HEK293 (cell line): Measurements from ENCODE around the gene PSMB11.

ENCODE experiments used
- SCRT1 ChIP-seq: fragments of 450-650 bp; formaldehyde crosslinking; IDR thresholded peaks from 2 replicates; pipeline ENCODE4 v1.5.1; 2016; ENCODE audit warnings: missing biosample characterization, missing genetic modification characterization, borderline replicate concordance
- ZNF121 ChIP-seq: fragments of 450-650 bp; formaldehyde crosslinking; IDR thresholded peaks from 2 replicates; pipeline ENCODE4 v1.5.1; 2016; ENCODE audit warnings: missing biosample characterization, missing genetic modification characterization
- ZNF501 ChIP-seq: fragments of 450-650 bp; formaldehyde crosslinking; IDR thresholded peaks from 2 replicates; pipeline ENCODE4 v1.5.1; 2016; ENCODE audit warnings: missing biosample characterization, missing genetic modification characterization
- ZNF513 ChIP-seq: fragments of 450-650 bp; IDR thresholded peaks from 2 replicates; pipeline ENCODE4 v1.5.1; 2018; ENCODE audit warnings: missing biosample characterization, missing genetic modification characterization
- ZNF747 ChIP-seq: fragments of 450-650 bp; formaldehyde crosslinking; IDR thresholded peaks from 2 replicates; pipeline ENCODE4 v1.5.1; 2016; ENCODE audit warnings: missing biosample characterization, missing genetic modification characterization
- ZSCAN23 ChIP-seq: fragments of 450-650 bp; formaldehyde crosslinking; IDR thresholded peaks from 2 replicates; pipeline ENCODE4 v1.5.1; 2016; ENCODE audit warnings: missing biosample characterization, missing genetic modification characterization
- TF ChIP-seq, protein P1 (sequence below): fragments of 450-650 bp; formaldehyde crosslinking; IDR thresholded peaks from 2 replicates; pipeline ENCODE4 v1.5.1; 2016; ENCODE audit warnings: missing biosample characterization, missing genetic modification characterization
- TF ChIP-seq, protein P2 (sequence below): fragments of 450-650 bp; formaldehyde crosslinking; IDR thresholded peaks from 2 replicates; pipeline ENCODE4 v1.5.1; 2016; ENCODE audit warnings: missing biosample characterization, missing genetic modification characterization

- TF ChIP-seq ZNF501 (tag by site-specific recombination) (no peak), ZNF513 (no peak), ZNF121 (tag by site-specific recombination) (no peak), SCRT1 (tag by site-specific recombination) (peak; percentile 98), ZNF747 (tag by site-specific recombination) (no peak), ZSCAN23 (tag by site-specific recombination) (no peak)
- TF ChIP-seq, protein P1, sequence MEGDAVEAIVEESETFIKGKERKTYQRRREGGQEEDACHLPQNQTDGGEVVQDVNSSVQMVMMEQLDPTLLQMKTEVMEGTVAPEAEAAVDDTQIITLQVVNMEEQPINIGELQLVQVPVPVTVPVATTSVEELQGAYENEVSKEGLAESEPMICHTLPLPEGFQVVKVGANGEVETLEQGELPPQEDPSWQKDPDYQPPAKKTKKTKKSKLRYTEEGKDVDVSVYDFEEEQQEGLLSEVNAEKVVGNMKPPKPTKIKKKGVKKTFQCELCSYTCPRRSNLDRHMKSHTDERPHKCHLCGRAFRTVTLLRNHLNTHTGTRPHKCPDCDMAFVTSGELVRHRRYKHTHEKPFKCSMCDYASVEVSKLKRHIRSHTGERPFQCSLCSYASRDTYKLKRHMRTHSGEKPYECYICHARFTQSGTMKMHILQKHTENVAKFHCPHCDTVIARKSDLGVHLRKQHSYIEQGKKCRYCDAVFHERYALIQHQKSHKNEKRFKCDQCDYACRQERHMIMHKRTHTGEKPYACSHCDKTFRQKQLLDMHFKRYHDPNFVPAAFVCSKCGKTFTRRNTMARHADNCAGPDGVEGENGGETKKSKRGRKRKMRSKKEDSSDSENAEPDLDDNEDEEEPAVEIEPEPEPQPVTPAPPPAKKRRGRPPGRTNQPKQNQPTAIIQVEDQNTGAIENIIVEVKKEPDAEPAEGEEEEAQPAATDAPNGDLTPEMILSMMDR (tag by site-specific recombination) = no peak
- TF ChIP-seq, protein P2, sequence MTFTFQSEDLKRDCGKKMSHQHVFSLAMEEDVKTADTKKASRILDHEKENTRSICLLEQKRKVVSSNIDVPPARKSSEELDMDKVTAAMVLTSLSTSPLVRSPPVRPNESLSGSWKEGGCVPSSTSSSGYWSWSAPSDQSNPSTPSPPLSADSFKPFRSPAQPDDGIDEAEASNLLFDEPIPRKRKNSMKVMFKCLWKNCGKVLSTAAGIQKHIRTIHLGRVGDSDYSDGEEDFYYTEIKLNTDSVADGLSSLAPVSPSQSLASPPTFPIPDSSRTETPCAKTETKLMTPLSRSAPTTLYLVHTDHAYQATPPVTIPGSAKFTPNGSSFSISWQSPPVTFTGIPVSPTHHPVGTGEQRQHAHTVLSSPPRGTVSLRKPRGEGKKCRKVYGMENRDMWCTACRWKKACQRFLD (tag by site-specific recombination) = no peak
These were observed 6.5 kb upstream of the PSMB11 start for GRCh38 chr14:23035303-23036144.
